H1 (cell line): Measurements from ENCODE around the gene CENPM. TPM values are rescaled to one million over a fixed set of nuclear protein-coding genes. Genes with fewer than 3 reads are reported as not detected.

Experiments used
- CTCF ChIA-PET: fragments of 300-600 bp; sonication (Branson Sonifier 250); formaldehyde crosslinking; loops from one replicate; lab custom pipeline; 2021; ENCODE audit not compliant: partially characterized antibody; lab: Charles Lee
- POLR2A ChIA-PET: fragments of 300-600 bp; sonication (Branson Sonifier 250); formaldehyde crosslinking; loops from one replicate; lab custom pipeline; 2021; ENCODE audit warnings: inconsistent platforms; ENCODE audit not compliant: partially characterized antibody; lab: Charles Lee
- DNase-seq, 2 experiments: peaks; one replicate each; pipeline versions ENCODE4 v3.0.0 to v3.0.0-alpha.2; 2010 to 2022; ENCODE audit warnings: low spot score in 2 of 2, low read depth in 1 of 2, mixed read lengths in 1 of 2
- FAIRE-seq: peaks from 2 replicates; lab custom pipeline; 2011; peaks lifted over from hg19 to GRCh38; lab: Jason Lieb, UNC
- H2AFZ ChIP-seq: 2 replicates; pipeline ENCODE4 v1.8.1; 2012; ENCODE audit warnings: low read length, inconsistent platforms
- H2AK5ac ChIP-seq: 2 replicates; pipeline ENCODE4 v1.6.1; 2013; ENCODE audit warnings: low read depth, low read length
- H2BK120ac ChIP-seq: replicated peaks from 2 replicates; pipeline ENCODE3; 2013; ENCODE audit warnings: low read depth, low read length, inconsistent platforms
- H2BK12ac ChIP-seq: 2 replicates; pipeline ENCODE4 v1.6.1; 2013; ENCODE audit warnings: low read depth, low read length
- H2BK15ac ChIP-seq: 2 replicates; pipeline ENCODE4 v1.6.1; 2013; ENCODE audit warnings: low read length
- H2BK20ac ChIP-seq: 2 replicates; pipeline ENCODE4 v1.6.1; 2013; ENCODE audit warnings: low read length
- H2BK5ac ChIP-seq: 2 replicates; pipeline ENCODE4 v1.6.1; 2013; ENCODE audit warnings: low read depth, low read length
- H3K14ac ChIP-seq: 2 replicates; pipeline ENCODE4 v1.6.1; 2013; ENCODE audit warnings: inconsistent platforms; ENCODE audit not compliant: insufficient read length
- H3K18ac ChIP-seq: 2 replicates; pipeline ENCODE4 v1.6.1; 2013; ENCODE audit warnings: low read length; ENCODE audit errors: extremely low read depth
- H3K23ac ChIP-seq: 2 replicates; pipeline ENCODE4 v1.6.1; 2013; ENCODE audit warnings: inconsistent platforms; ENCODE audit not compliant: insufficient read length
- H3K23me2 ChIP-seq: 2 replicates; pipeline ENCODE4 v1.6.1; 2013; ENCODE audit warnings: low read depth, low read length
- H3K27ac ChIP-seq: 2 replicates; pipeline ENCODE4 v1.6.1; 2011; ENCODE audit warnings: low read depth, low read length, inconsistent platforms
- H3K27me3 ChIP-seq, 4 experiments: replicated peaks in 1 of 4; 1 replicate in 1 of 4; 2 replicates in 3 of 4; pipeline versions ENCODE4 v1.6.1 to v1.8.1; 2011 to 2013; ENCODE audit warnings: low read length in 3 of 4, mild to moderate bottlenecking in 3 of 4, inconsistent platforms in 2 of 4, mixed read lengths in 2 of 4, moderate library complexity in 1 of 4; ENCODE audit not compliant: control insufficient read depth in 3 of 4, insufficient read depth in 3 of 4; ENCODE audit errors: extremely low read depth in 1 of 4
- H3K36me3 ChIP-seq, 4 experiments: 2 replicates each; pipeline versions ENCODE4 v1.6.1 to v1.8.1; 2011 to 2013; ENCODE audit warnings: mild to moderate bottlenecking in 4 of 4, low read length in 3 of 4, moderate library complexity in 2 of 4, control low read depth in 1 of 4, inconsistent platforms in 1 of 4; ENCODE audit not compliant: insufficient read depth in 4 of 4, control insufficient read depth in 2 of 4
- H3K4ac ChIP-seq: replicated peaks from 2 replicates; pipeline ENCODE3; 2013; ENCODE audit warnings: low read length, low read depth, mixed read lengths, inconsistent platforms; ENCODE audit not compliant: insufficient read length
- H3K4me1 ChIP-seq, 4 experiments: replicated peaks in 1 of 4; 1 replicate in 1 of 4; 2 replicates in 3 of 4; pipeline versions ENCODE4 v1.6.1 to v1.8.1; 2011 to 2013; ENCODE audit warnings: low read length in 3 of 4, inconsistent platforms in 2 of 4, mixed read lengths in 1 of 4; ENCODE audit not compliant: insufficient read depth in 4 of 4, control insufficient read depth in 3 of 4
- H3K4me2 ChIP-seq, 2 experiments: 2 replicates each; pipeline versions ENCODE4 v1.6.1 to v1.8.1; 2011 to 2013; ENCODE audit warnings: low read depth in 2 of 2, low read length in 2 of 2, control low read depth in 1 of 2, inconsistent platforms in 1 of 2, mild to moderate bottlenecking in 1 of 2; ENCODE audit not compliant: insufficient read depth in 1 of 2
- H3K4me3 ChIP-seq, 4 experiments: fragments of 200-600, 300-600 bp in 1 of 4; sonication (generic), shearing (Covaris generic), sonication (Bioruptor Twin) in 1 of 4; 2 replicates each; pipeline versions ENCODE4 v1.5.1 to v1.8.1; 2011 to 2016; ENCODE audit warnings: low read length in 4 of 4, low read depth in 3 of 4, control low read depth in 2 of 4, inconsistent platforms in 2 of 4, mild to moderate bottlenecking in 2 of 4, mixed read lengths in 1 of 4, moderate library complexity in 1 of 4; ENCODE audit not compliant: insufficient read depth in 2 of 4; ENCODE audit errors: extremely low read depth in 1 of 4
- H3K56ac ChIP-seq: replicated peaks from 2 replicates; pipeline ENCODE3; 2013; ENCODE audit warnings: low read depth, mild to moderate bottlenecking, mixed read lengths, low read length, inconsistent platforms; ENCODE audit not compliant: insufficient read length
- H3K79me1 ChIP-seq: 2 replicates; pipeline ENCODE4 v1.6.1; 2013; ENCODE audit warnings: low read depth, low read length, control low read depth
- H3K79me2 ChIP-seq, 2 experiments: 2 replicates each; pipeline versions ENCODE4 v1.6.1 to v1.8.1; 2012 to 2013; ENCODE audit warnings: low read length in 2 of 2, mild to moderate bottlenecking in 2 of 2, inconsistent platforms in 1 of 2; ENCODE audit not compliant: insufficient read depth in 2 of 2, control insufficient read depth in 1 of 2
- H3K9ac ChIP-seq, 4 experiments: replicated peaks in 1 of 4; 1 replicate in 1 of 4; 2 replicates in 3 of 4; pipeline versions ENCODE4 v1.6.1 to v1.8.1; 2011 to 2013; ENCODE audit warnings: low read depth in 3 of 4, low read length in 3 of 4, control low read depth in 2 of 4, mild to moderate bottlenecking in 2 of 4, moderate library complexity in 2 of 4, inconsistent platforms in 1 of 4; ENCODE audit errors: extremely low read depth in 1 of 4
- H3K9me3 ChIP-seq, 2 experiments: 2 replicates each; pipeline versions ENCODE4 v1.6.1 to v1.8.1; 2012 to 2013; ENCODE audit warnings: mild to moderate bottlenecking in 2 of 2, moderate library complexity in 2 of 2, control low read depth in 1 of 2, inconsistent platforms in 1 of 2, low read depth in 1 of 2, low read length in 1 of 2, mixed read lengths in 1 of 2; ENCODE audit not compliant: insufficient read depth in 2 of 2
- H4K20me1 ChIP-seq, 2 experiments: replicated peaks in 1 of 2; 2 replicates each; pipeline versions ENCODE3 to v1.8.1; 2011 to 2013; ENCODE audit warnings: inconsistent platforms in 2 of 2, low read length in 2 of 2, mild to moderate bottlenecking in 1 of 2; ENCODE audit not compliant: insufficient read depth in 2 of 2, control insufficient read depth in 1 of 2
- H4K5ac ChIP-seq: 2 replicates; pipeline ENCODE4 v1.6.1; 2013; ENCODE audit warnings: low read length, low read depth, mixed read lengths, inconsistent platforms; ENCODE audit not compliant: insufficient read length
- H4K8ac ChIP-seq: 2 replicates; pipeline ENCODE4 v1.8.0; 2013; ENCODE audit warnings: mild to moderate bottlenecking, moderate library complexity, low read length, inconsistent platforms; ENCODE audit not compliant: insufficient read depth; ENCODE audit errors: extremely low read depth
- H4K91ac ChIP-seq: replicated peaks from 2 replicates; pipeline ENCODE3; 2013; ENCODE audit warnings: low read length, mixed read lengths, inconsistent platforms; ENCODE audit not compliant: insufficient read length
- CBX5 ChIP-seq: fragments of 300-800, 300-1000 bp; sonication (generic); IDR thresholded peaks from 2 replicates; pipeline ENCODE4 v1.7.1; 2016; ENCODE audit warnings: antibody characterized with exemption, low read length, low read depth
- CBX8 ChIP-seq: fragments of 300-800, 300-1000 bp; sonication (generic); IDR thresholded peaks from 2 replicates; pipeline ENCODE4 v1.7.1; 2016; ENCODE audit warnings: low read depth, low read length, borderline replicate concordance
- JUN ChIP-seq: IDR thresholded peaks from 2 replicates; pipeline ENCODE4 v1.6.1; 2011; ENCODE audit warnings: low read depth, mild to moderate bottlenecking, improper control_type of control experiment, low read length
- NANOG ChIP-seq: IDR thresholded peaks from 2 replicates; pipeline ENCODE4 v1.6.1; 2011; ENCODE audit warnings: low read length, low read depth, mild to moderate bottlenecking, inconsistent platforms; ENCODE audit not compliant: insufficient read depth, poor library complexity, severe bottlenecking
- POU5F1 ChIP-seq: IDR thresholded peaks from 2 replicates; pipeline ENCODE4 v1.6.1; 2011; ENCODE audit warnings: low read depth, mild to moderate bottlenecking, low read length, moderate library complexity
- RNF2 ChIP-seq: fragments of 200-900, 300-1000 bp; sonication (generic); IDR thresholded peaks from 2 replicates; pipeline ENCODE4 v1.7.1; 2016; ENCODE audit warnings: borderline replicate concordance, low read depth, mild to moderate bottlenecking, antibody characterized with exemption, low read length; ENCODE audit not compliant: poor library complexity, severe bottlenecking; ENCODE audit errors: missing control alignments
- SIN3A ChIP-seq, 2 experiments: IDR thresholded peaks in 1 of 2; conservative IDR thresholded peaks in 1 of 2; 2 replicates each; pipeline ENCODE4 v1.6.1; 2011 to 2012; ENCODE audit warnings: low read length in 2 of 2, improper control_type of control experiment in 1 of 2, low read depth in 1 of 2, mild to moderate bottlenecking in 1 of 2
- SIX5 ChIP-seq: IDR thresholded peaks from 2 replicates; pipeline ENCODE4 v1.6.1; 2011; ENCODE audit warnings: mild to moderate bottlenecking, low read depth, low read length
- SUZ12 ChIP-seq: fragments of 200-600 bp; sonication (generic); IDR thresholded peaks from 2 replicates; pipeline ENCODE4 v1.6.1; 2012; ENCODE audit warnings: mild to moderate bottlenecking, inconsistent platforms, low read length, moderate library complexity, mixed read lengths
- WGBS, 2 experiments: shearing (Covaris generic) in 1 of 2; methylation state at CpG; one replicate each; pipeline versions ENCODE4 v1.1.6 to v1.1.7; 2013 to 2015; ENCODE audit warnings: low lambda C conversion rate in 2 of 2, mixed read lengths in 2 of 2, inconsistent platforms in 1 of 2, low coverage in 1 of 2, missing lambda C conversion rate in 1 of 2; ENCODE audit not compliant: insufficient replicate concordance in 2 of 2, insufficient coverage in 1 of 2, insufficient read length in 1 of 2; ENCODE audit errors: extremely low coverage in 1 of 2, missing lambda C conversion rate in 1 of 2; 5-methylcytosine and 5-hydroxymethylcytosine counted together
- polyA plus RNA-seq, 7 experiments: library from polyadenylated mRNA; depleted of rRNA in 3 of 7; stranded (reverse) in 5 of 7; unstranded in 2 of 7; fragments of >200 nt in 5 of 7; fragments of 200-250 nt in 2 of 7; gene quantifications; 1 replicate in 5 of 7; 2 replicates in 1 of 7; 4 replicates in 1 of 7; pipeline versions ENCODE4 v1.2.1 to v1.2.3, GENCODE V29; 2011 to 2013; ENCODE audit warnings: missing spikeins in 2 of 7, mixed read lengths in 2 of 7
- total RNA-seq: library from RNA; stranded (reverse); fragmentation: NEBNext Ultra II Directional; extraction: Animal tissue kit (Norgen Biotek cat#: 25700); gene quantifications from 2 replicates; pipeline ENCODE4 v1.2.1, GENCODE V29; 2021
- TF ChIP-seq, protein P1 (sequence below): IDR thresholded peaks from 2 replicates; pipeline ENCODE4 v1.6.1; 2011; ENCODE audit warnings: low read length, improper control_type of control experiment

CENPM gene
- total and polyA plus RNA-seq, 2 of the 8 experiments (the other 6 are each of a cell fraction or from before 2014, with no cell fraction given), result 32.0 to 80.4 TPM

DNA sequence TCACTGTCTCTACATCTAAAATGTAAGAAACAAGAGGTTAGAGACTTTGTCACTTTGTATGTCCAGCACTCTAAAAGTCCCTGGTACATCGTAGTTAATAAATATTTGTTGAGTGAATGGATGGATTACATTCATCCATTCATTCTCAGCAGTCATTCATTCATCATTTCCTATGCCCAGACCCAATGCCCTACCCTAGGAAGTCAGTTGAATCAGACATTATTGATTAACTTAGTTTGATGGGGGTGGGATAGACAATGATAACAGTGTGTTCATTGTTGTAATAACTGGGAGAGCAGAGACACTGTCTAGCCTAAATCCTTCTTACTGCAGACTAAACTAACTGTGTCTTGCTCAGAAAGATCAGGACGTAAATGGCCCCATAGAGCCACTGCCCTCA lies 1.2 kb upstream of the CENPM start:
- ChIA-PET CTCF (interaction anchor here (0.8 to 4.4 kb wide), 6 partner anchors 9 to 163 kb away, joined by 3 to 21 read pairs (median 4); partner anchors contain the start of gene TNFRSF13C), POLR2A (interaction anchor here (0.7 kb wide), 1 partner anchor 170 kb away, joined by 3 read pairs; no protein-coding TSS in a partner anchor)
- WGBS, 2 experiments, result 84% methylated on average over 2 of the region's 2 CpGs; no CpG with 5 or more reads in 1 of the 2 experiments
- no peak overlapping the region for H3K4me3 ChIP-seq
- H3K27ac ChIP-seq, result no peak overlapping the region
- H2AFZ ChIP-seq, result no peak overlapping the region
- no peak overlapping the region for H3K9ac ChIP-seq
- peak overlapping the region; percentile 39 to 85; a peak in 1 of 4 replicates for H3K4me2 ChIP-seq
- no peak overlapping the region for H3K4ac ChIP-seq
- H4K20me1 ChIP-seq, result peaks cover 0 to 2% of the 10 kb centered on the region in 2 experiments
- H2BK12ac ChIP-seq, result no peak overlapping the region
- H3K27me3 ChIP-seq, result no peaks in the 10 kb centered on the region
- H3K79me2 ChIP-seq, result peaks cover 0 to 9% of the 10 kb centered on the region in 2 experiments; a peak in 1 of 4 replicates
- no peak overlapping the region for H2BK15ac ChIP-seq
- H2AK5ac ChIP-seq, result no peak overlapping the region
- peaks cover 7 to 20% (median 11%) of the 10 kb centered on the region in 4 experiments for H3K4me1 ChIP-seq
- H2BK5ac ChIP-seq, result no peak overlapping the region
- H3K14ac ChIP-seq, result no peak overlapping the region
- H3K36me3 ChIP-seq, result peaks cover 12 to 21% (median 18%) of the 10 kb centered on the region in 4 experiments
- H3K9me3 ChIP-seq, result no peaks in the 10 kb centered on the region
- no peak for DNase-seq
- H2BK20ac ChIP-seq, result 0 out of 2 replicates have a peak overlapping the region, but pooled peaks have one; percentile 29
- H3K56ac ChIP-seq, result no peak overlapping the region
- H4K91ac ChIP-seq, result no peak overlapping the region
- peaks cover 7% of the 10 kb centered on the region; the same call in 1 of the 2 replicates for H3K79me1 ChIP-seq
- H4K8ac ChIP-seq, result no peak overlapping the region
- TF ChIP-seq, protein P1, sequence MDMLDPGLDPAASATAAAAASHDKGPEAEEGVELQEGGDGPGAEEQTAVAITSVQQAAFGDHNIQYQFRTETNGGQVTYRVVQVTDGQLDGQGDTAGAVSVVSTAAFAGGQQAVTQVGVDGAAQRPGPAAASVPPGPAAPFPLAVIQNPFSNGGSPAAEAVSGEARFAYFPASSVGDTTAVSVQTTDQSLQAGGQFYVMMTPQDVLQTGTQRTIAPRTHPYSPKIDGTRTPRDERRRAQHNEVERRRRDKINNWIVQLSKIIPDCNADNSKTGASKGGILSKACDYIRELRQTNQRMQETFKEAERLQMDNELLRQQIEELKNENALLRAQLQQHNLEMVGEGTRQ, result no peak
- TF ChIP-seq SUZ12 (no peak), JUN (no peak), SIN3A (conservative IDR thresholded peaks at IDR 0.05 in 1 of 2, IDR thresholded peaks at IDR 0.05 in 1 of 2; ENCODE audit: low read depth in 1 of 2, low read length in 2 of 2) (no peak), NANOG (no peak), RNF2 (no peak), CBX8 (no peak), POU5F1 (no peak), CBX5 (no peak), SIX5 (no peak)
- no peak overlapping the region for H2BK120ac ChIP-seq
- FAIRE-seq, result no peak
- no peak overlapping the region for H4K5ac ChIP-seq
- peaks cover 8% of the 10 kb centered on the region for H3K23me2 ChIP-seq
- no peak overlapping the region for H3K18ac ChIP-seq
- no peak overlapping the region for H3K23ac ChIP-seq
